HG03565 (cell line): ENCODE measurements around the gene TTC1.
"Not testable (repeated sequence)": the region's sequence is repeated elsewhere in the genome, so short reads cannot be mapped to it uniquely, and the experiment has no call there.

Experiments used
- ATAC-seq: cut with Tn5 transposase; IDR thresholded peaks from one replicate; pipeline ENCODE4 v1.9.1; 2021; ENCODE audit warnings: mild to moderate bottlenecking, moderate library complexity; ENCODE audit not compliant: unreplicated experiment

The TTC1 gene

DNA sequence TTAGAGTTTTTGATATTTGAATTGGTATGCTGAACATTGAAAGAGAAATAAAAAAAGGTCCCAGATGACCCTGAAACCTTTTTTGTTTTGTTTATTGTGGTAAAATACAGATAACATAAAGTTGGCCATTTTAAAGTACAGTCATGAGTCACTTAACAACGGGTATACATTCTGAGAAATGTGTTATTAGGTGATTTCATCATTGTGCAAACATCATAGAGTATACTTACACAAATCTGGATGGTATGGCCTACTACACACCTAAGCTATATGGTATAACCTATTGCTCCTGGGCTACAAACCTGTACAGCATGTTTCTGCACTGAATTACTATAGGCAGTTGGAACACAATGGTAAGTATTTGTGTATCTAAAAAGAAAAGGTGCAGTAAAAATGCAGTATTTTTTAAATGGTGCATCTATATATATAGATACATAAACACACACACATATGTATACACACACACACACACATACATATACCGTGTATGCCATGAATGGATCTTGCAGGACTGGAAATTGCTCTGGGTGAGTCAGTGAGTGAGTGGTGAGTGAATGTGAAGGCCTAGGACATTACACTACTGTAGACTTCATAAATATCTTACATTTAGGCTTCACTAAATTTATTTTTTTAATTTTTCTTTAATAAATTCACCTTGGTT, 31.0 kb downstream of the TTC1 start:
- no peak for ATAC-seq

- no peak for ATAC-seq
Observed at GRCh38 chr5:160040471-160040835, 31.5 kb downstream of the TTC1 start.

- ATAC-seq: no peak
Observed at GRCh38 chr5:160042671-160043070, 33.7 kb downstream of the TTC1 start.

GRCh38 chr5:160044391-160044804, 35.5 kb downstream of the TTC1 start:
- ATAC-seq: no peak

GRCh38 chr5:160044967-160045366, 36.0 kb downstream of the TTC1 start:
- ATAC-seq: no peak

GRCh38 chr5:160047423-160047822, 38.5 kb downstream of the TTC1 start:
- no peak for ATAC-seq

DNA sequence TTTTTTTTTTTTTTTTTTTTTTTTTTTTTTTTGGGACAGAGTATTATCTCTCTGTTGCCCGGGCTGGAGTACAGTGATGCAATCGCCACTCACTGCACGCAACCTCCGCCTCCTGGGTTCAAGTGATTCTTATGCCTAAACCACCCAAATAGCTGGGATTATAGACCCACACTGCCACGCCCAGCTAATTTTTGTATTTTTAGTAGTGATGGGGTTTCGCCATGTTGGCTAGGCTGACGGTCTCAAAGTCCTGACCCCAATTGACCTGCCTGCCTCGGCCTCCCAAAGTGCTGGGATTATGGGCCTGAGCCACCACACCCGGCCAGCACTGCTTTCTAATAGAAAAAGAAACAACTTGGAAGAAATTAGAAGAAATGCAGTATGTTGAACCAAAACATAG, 39.2 kb downstream of the TTC1 start:
- ATAC-seq: no peak

DNA sequence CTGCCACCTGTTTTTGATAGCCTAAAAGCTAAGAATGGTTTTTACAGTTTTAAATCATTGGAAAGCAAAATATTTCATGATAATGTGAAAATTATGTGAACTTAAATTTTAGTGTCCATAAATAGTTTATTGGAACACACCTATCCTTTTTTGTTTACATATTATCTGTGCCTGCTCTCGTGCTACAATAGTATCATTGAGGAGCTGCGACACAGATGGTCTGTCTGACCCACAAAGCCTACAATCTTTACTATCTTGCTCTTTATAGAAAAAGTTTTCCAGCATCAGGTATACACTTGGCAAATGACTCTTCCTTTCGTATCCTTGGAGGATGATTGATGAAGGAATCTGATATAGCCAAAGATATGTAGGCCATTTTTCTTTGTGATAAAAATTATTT, 40.2 kb downstream of the TTC1 start:
- no peak for ATAC-seq

DNA sequence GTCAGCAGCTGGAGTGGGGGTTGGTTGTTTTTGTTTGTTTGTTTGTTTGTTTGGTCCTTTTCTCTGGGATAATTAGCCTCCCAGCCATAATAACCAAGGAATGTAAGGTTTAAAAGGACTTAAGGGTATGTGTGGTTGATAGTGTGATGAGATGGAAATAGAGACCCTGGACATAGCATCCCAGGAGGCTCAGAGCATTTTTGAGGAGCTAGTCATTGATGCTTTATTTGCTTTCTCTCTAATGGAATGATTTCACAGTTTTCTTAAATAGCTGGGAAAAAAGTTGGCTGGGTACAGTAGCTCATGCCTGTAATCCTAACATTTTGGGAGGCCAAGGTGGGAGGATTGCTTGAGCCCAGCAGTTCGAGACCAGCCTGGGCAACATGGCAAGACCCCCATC, 45.1 kb downstream of the TTC1 start:
- no peak for ATAC-seq

DNA sequence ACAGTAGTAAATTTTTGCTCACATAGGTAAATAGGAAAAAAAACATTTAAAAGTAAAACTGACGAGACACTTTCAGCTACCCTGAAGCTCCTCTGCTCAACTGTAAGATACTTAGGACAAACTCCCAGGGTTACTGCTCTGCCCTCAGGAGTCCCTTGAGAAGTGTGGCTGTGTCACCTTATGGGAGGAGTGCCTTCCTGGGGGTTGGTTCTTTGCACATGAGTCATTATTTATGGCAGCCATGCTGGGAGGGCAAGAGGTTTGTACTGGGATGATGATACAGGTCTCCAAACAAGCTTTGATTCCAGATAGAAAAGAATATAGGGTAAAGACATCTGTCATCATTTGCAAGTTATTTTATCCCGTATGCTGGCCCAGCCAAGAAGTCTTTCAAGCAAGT, 45.9 kb downstream of the TTC1 start:
- no peak for ATAC-seq

GRCh38 chr5:160057256-160057655, 48.3 kb downstream of the TTC1 start:
- no peak for ATAC-seq

- no peak for ATAC-seq
Observed at GRCh38 chr5:160060001-160060400, 51.1 kb downstream of the TTC1 start.

GRCh38 chr5:160061770-160062169, 52.8 kb downstream of the TTC1 start:
- ATAC-seq: no peak

GRCh38 chr5:160064417-160064810, 55.5 kb downstream of the TTC1 start:
- no peak for ATAC-seq

DNA sequence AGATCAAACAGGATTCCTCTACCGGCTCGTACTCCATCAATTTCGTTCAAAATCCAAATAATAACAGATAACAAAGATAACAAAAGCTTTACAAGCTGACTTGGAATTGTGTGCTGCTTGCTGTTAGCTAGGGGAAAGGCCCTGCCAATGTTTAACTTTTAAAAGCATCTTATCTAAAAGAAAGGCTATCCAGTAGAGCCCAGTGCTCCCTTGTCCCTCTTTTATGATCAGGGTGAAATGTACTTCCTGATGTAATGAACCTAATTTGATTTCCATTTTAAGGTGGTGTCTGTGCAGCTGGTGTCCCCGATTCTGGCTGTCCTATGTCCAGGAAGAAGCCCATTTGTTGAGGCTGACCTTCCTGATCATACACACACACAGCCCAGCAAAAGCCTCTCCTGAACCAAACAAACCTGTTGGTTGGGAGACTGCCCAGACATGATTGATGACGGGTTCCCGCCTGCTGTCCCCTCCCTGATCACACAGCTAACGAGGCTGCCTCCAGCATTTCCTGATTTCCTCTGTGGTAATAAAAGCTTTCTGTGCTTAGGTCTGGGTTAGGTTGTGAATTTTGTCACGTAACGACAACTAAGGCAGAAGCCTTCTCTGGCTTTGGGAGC, 56.2 kb downstream of the TTC1 start:
- no peak for ATAC-seq

GRCh38 chr5:160069120-160069519, 60.2 kb downstream of the TTC1 start:
- ATAC-seq: not testable (repeated sequence)

- ATAC-seq: no peak
Observed at GRCh38 chr5:160071516-160071915, 62.6 kb downstream of the TTC1 start.

- ATAC-seq: no peak
Observed at GRCh38 chr5:160071916-160072315, 63.0 kb downstream of the TTC1 start.

DNA sequence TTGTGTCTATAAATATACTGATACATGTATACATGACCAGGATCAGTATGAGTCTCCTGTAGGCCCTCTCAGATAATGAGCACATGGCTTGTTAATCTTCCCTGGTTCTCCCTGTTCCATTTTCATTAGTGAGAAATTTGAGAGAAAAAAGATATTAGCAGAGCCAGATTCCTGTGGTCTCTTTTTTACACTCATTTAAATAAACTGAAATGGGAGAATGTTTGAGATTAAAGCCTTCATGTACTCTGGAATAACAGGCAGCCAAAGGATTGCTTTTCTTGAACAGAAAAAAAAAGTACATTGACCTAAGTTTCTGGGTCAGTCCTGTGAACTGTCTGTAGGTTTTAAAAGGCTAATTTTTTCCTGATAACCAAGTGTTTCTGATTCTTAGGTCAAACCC, 66.1 kb downstream of the TTC1 start:
- no peak for ATAC-seq

DNA sequence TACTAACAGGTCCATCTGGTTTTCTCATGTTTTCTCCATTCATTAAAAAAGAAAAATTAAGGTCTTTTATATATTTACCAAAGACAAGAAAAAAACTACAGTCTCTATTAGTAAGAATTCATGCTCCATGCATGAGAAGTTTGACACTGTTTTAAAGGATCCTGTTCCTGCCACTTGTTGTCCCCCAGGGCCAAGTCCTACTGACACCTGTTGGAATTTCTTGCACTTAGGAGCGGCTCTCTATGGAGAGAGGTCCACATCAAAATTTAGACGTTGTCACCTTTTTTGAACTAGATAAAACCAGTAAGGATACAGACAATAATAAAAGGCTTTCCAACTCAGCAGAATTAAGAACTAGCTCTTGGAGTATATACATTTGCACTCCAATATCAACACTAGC, 68.1 kb downstream of the TTC1 start:
- ATAC-seq: no peak

- no peak for ATAC-seq
Observed at GRCh38 chr5:160079753-160080152, 70.8 kb downstream of the TTC1 start.

- no peak for ATAC-seq
Observed at GRCh38 chr5:160081495-160081894, 72.6 kb downstream of the TTC1 start.
